ENCODE data around the gene ZNF24. TPM values are rescaled to one million over a fixed set of nuclear protein-coding genes. Genes with fewer than 3 reads are reported as not detected.

ZNF24 gene
- total and polyA plus RNA-seq, 4 donors = 14.3 to 67.9 (median 31.7) TPM

- Histone ChIP-seq H3K9me3 (ENCODE audit: control insufficient read depth in 4 of 4, insufficient read depth in 3 of 4, low read length in 3 of 4) (peaks cover 0 to 3% (median 0%) of the 10 kb centered on the region in 4 donors), H3K4me1 (ENCODE audit: control insufficient read depth in 5 of 5, insufficient read depth in 5 of 5, low read length in 5 of 5) (peaks cover 2 to 10% (median 10%) of the 10 kb centered on the region in 5 donors), H3K27ac (ENCODE audit: low read depth in 1 of 2, low read length in 1 of 2) (peak overlapping the region; percentile 75 to 94), H3K36me3 (ENCODE audit: control insufficient read depth in 4 of 4, insufficient read depth in 4 of 4, low read length in 4 of 4) (peaks cover 2 to 9% (median 6%) of the 10 kb centered on the region in 4 donors), H3K9ac (ENCODE audit: insufficient read depth in 1 of 2, low read length in 2 of 2) (peak overlapping the region; percentile 87 to 99), H3K27me3 (ENCODE audit: control insufficient read depth in 3 of 3, insufficient read depth in 3 of 3, low read length in 2 of 3) (no peaks in the 10 kb centered on the region), H3K4me3 (peak overlapping the region; percentile 66)
- DNase-seq = no peak
- peak; percentile 12 for ATAC-seq (ENCODE audit: insufficient read depth, low FRiP score)
- 0 to 1% methylated on average over 8 of the region's 8 CpGs for WGBS, 2 donors
- no peak for TF ChIP-seq CTCF (IDR thresholded peaks at IDR 0.05; ENCODE audit: control extremely low read depth, extremely low read depth)
Measured at GRCh38 chr18:35289727-35290093, 54.5 kb downstream of the ZNF24 start.

- ATAC-seq (ENCODE audit: insufficient read depth, low FRiP score) = no peak
- peak in 2 of 3 donors; percentile 37 to 51 for DNase-seq
- peak overlapping the region; percentile 75 to 94 for H3K27ac ChIP-seq (ENCODE audit: low read depth in 1 of 2, low read length in 1 of 2)
- H3K4me1 ChIP-seq (ENCODE audit: control insufficient read depth in 5 of 5, insufficient read depth in 5 of 5, low read length in 5 of 5) = peaks cover 2 to 10% (median 10%) of the 10 kb centered on the region in 5 donors
- no peak for TF ChIP-seq CTCF (IDR thresholded peaks at IDR 0.05; ENCODE audit: control extremely low read depth, extremely low read depth)
- peaks cover 0 to 3% (median 2%) of the 10 kb centered on the region in 4 donors for H3K9me3 ChIP-seq (ENCODE audit: control insufficient read depth in 4 of 4, insufficient read depth in 3 of 4, low read length in 3 of 4)
- H3K9ac ChIP-seq (ENCODE audit: insufficient read depth in 1 of 2, low read length in 2 of 2) = peak overlapping the region; percentile 87 to 99
- WGBS, 2 donors = 3 to 4% methylated on average over 6 of the region's 6 CpGs
- no peaks in the 10 kb centered on the region for H3K27me3 ChIP-seq (ENCODE audit: control insufficient read depth in 3 of 3, insufficient read depth in 3 of 3, low read length in 2 of 3)
- H3K36me3 ChIP-seq (ENCODE audit: control insufficient read depth in 4 of 4, insufficient read depth in 4 of 4, low read length in 4 of 4) = peaks cover 4 to 9% (median 6%) of the 10 kb centered on the region in 4 donors
- peak overlapping the region; percentile 66 for H3K4me3 ChIP-seq
Measured at GRCh38 chr18:35289293-35289692, 54.9 kb downstream of the ZNF24 start.

- peaks cover 0 to 7% (median 2%) of the 10 kb centered on the region in 4 donors for H3K9me3 ChIP-seq (ENCODE audit: control insufficient read depth in 4 of 4, insufficient read depth in 3 of 4, low read length in 3 of 4)
- H3K9ac ChIP-seq (ENCODE audit: insufficient read depth in 1 of 2, low read length in 2 of 2) = no peak overlapping the region
- no peak overlapping the region for H3K4me3 ChIP-seq
- H3K27ac ChIP-seq (ENCODE audit: low read depth in 1 of 2, low read length in 1 of 2) = no peak overlapping the region
- H3K36me3 ChIP-seq (ENCODE audit: control insufficient read depth in 4 of 4, insufficient read depth in 4 of 4, low read length in 4 of 4) = peaks cover 0 to 23% (median 5%) of the 10 kb centered on the region in 4 donors
- H3K27me3 ChIP-seq (ENCODE audit: control insufficient read depth in 3 of 3, insufficient read depth in 3 of 3, low read length in 2 of 3) = no peaks in the 10 kb centered on the region
- H3K4me1 ChIP-seq (ENCODE audit: control insufficient read depth in 5 of 5, insufficient read depth in 5 of 5, low read length in 5 of 5) = peaks cover 0 to 8% (median 0%) of the 10 kb centered on the region in 5 donors
- TF ChIP-seq CTCF (IDR thresholded peaks at IDR 0.05; ENCODE audit: control extremely low read depth, extremely low read depth) = no peak
- WGBS, 2 donors = 93 to 96% methylated on average over 3 of the region's 3 CpGs
- ATAC-seq (ENCODE audit: insufficient read depth, low FRiP score) = no peak
- DNase-seq = no peak
Measured at GRCh38 chr18:35284841-35285240, 59.4 kb downstream of the ZNF24 start.

All from lung (tissue), 12 donors.